HepG2 (cell line): Measurements from ENCODE around the gene ZACN. TPM values are rescaled to one million over a fixed set of nuclear protein-coding genes. Genes with fewer than 3 reads are reported as not detected.
A peak's percentile ranks its signal among the peaks of the same experiment; 100 is the strongest.

Experiments
- E2F2 ChIP-seq: sonication (generic); formaldehyde crosslinking; IDR thresholded peaks from 2 replicates; pipeline ENCODE4 v1.4.0; 2020; ENCODE audit warnings: missing genetic modification reagents, borderline replicate concordance
- SOX13 ChIP-seq, 3 experiments: fragments of 450-650 bp in 1 of 3; sonication (generic) in 1 of 3; formaldehyde crosslinking in 1 of 3; IDR thresholded peaks in 2 of 3; conservative IDR thresholded peaks in 1 of 3; 2 replicates each; pipeline versions ENCODE4 v1.5.0 to v1.6.1; 2016 to 2020; ENCODE audit warnings: antibody characterized with exemption in 1 of 3, mild to moderate bottlenecking in 1 of 3, missing compliant biosample characterization in 1 of 3, missing genetic modification reagents in 1 of 3, moderate library complexity in 1 of 3
- SP4 ChIP-seq: sonication (generic); formaldehyde crosslinking; IDR thresholded peaks from 2 replicates; pipeline ENCODE4 v1.8.1; 2023; ENCODE audit warnings: mild to moderate bottlenecking, missing genetic modification reagents
- TEAD3 ChIP-seq: optimal IDR thresholded peaks from 2 replicates; pipeline ENCODE3; 2016; ENCODE audit warnings: borderline replicate concordance
- TFDP1 ChIP-seq: IDR thresholded peaks from 2 replicates; pipeline ENCODE4 v1.6.1; 2016; ENCODE audit warnings: missing compliant biosample characterization, missing genetic modification reagents, borderline replicate concordance
- ZBTB43 ChIP-seq: sonication (generic); formaldehyde crosslinking; conservative IDR thresholded peaks from 2 replicates; pipeline ENCODE4 v1.4.0; 2020; ENCODE audit warnings: missing genetic modification reagents
- ZMYM3 ChIP-seq: sonication (generic); formaldehyde crosslinking; IDR thresholded peaks from 2 replicates; pipeline ENCODE4 v1.5.1; 2020; ENCODE audit warnings: mild to moderate bottlenecking, missing genetic modification reagents
- ZNF10 ChIP-seq: sonication (generic); formaldehyde crosslinking; IDR thresholded peaks from 2 replicates; pipeline ENCODE4 v1.4.0; 2020; ENCODE audit warnings: mild to moderate bottlenecking, low read depth, missing genetic modification reagents, borderline replicate concordance
- ZNF160 ChIP-seq: sonication (generic); formaldehyde crosslinking; IDR thresholded peaks from 2 replicates; pipeline ENCODE4 v1.8.0; 2022; ENCODE audit warnings: mild to moderate bottlenecking, inconsistent platforms, missing genetic modification reagents
- ZNF501 ChIP-seq: sonication (generic); formaldehyde crosslinking; IDR thresholded peaks from 2 replicates; pipeline ENCODE4 v1.5.1; 2020; ENCODE audit warnings: mild to moderate bottlenecking, moderate library complexity, missing genetic modification reagents
- ZNF512B ChIP-seq: sonication (generic); formaldehyde crosslinking; IDR thresholded peaks from 2 replicates; pipeline ENCODE4 v1.5.1; 2020; ENCODE audit warnings: missing genetic modification reagents, mild to moderate bottlenecking, borderline replicate concordance
- ZSCAN31 ChIP-seq: sonication (generic); formaldehyde crosslinking; IDR thresholded peaks from 2 replicates; pipeline ENCODE4 v1.5.0; 2020; ENCODE audit warnings: low read depth, mild to moderate bottlenecking, missing genetic modification reagents
- polyA plus RNA-seq, 8 experiments: library from polyadenylated mRNA; depleted of rRNA in 3 of 8; stranded (reverse) in 7 of 8; unstranded in 1 of 8; fragments of >200 nt; fragmentation: Illumina TruSeq in 4 of 8; extraction: Trizol in 4 of 8; gene quantifications; 2 replicates each; pipeline versions ENCODE4 v1.2.1 to v1.2.3, GENCODE V29; 2011 to 2016; ENCODE audit warnings: low read depth in 4 of 8, missing spikeins in 1 of 8, mixed read lengths in 1 of 8; ENCODE audit not compliant: insufficient read depth in 1 of 8
- total RNA-seq, 5 experiments: library from RNA; depleted of rRNA; stranded (reverse); fragments of >200 nt; fragmentation: Illumina TruSeq; extraction: Trizol; gene quantifications; 2 replicates each; pipeline ENCODE4 v1.2.3, GENCODE V29; 2016; ENCODE audit warnings: low read depth in 1 of 5

ZACN gene
- total and polyA plus RNA-seq, 2 of the 13 experiments (the other 11 are each of a cell fraction or from before 2014, with no cell fraction given): 0.11 to 0.15 TPM

- TF ChIP-seq SOX13 (IDR thresholded peaks at IDR 0.05) (no peak), SOX13 (CRISPR knock-in tag; conservative IDR thresholded peaks at IDR 0.05 in 1 of 2, IDR thresholded peaks at IDR 0.05 in 1 of 2) (0 out of 4 replicates have a peak, but pooled peaks of 1 of the 2 experiments have one; percentile 14), TFDP1 (CRISPR knock-in tag) (no peak), ZMYM3 (CRISPR knock-in tag) (0 out of 2 replicates have a peak, but pooled peaks have one; percentile 18), E2F2 (CRISPR knock-in tag) (no peak), SP4 (CRISPR knock-in tag) (no peak), ZNF10 (CRISPR knock-in tag) (no peak), ZSCAN31 (no peak), TEAD3 (peak; percentile 44), ZNF501 (no peak), ZBTB43 (CRISPR knock-in tag) (no peak), ZNF512B (peak; percentile 82; the same call in 1 of the 2 replicates), ZNF160 (no peak)
These were observed 25.9 kb downstream of the ZACN start (continued) for GRCh38 chr17:76104896-76105231.
